NCI-H460 (cell line): ENCODE data around the gene BBX. TPM values are rescaled to one million over a fixed set of nuclear protein-coding genes. Genes with fewer than 3 reads are reported as not detected.
"Not testable (repeated sequence)": the region's sequence is repeated elsewhere in the genome, so short reads cannot be mapped to it uniquely, and the experiment has no call there.

Experiments
- DNase-seq: peaks from one replicate; pipeline ENCODE4 v3.0.0-alpha.2; 2016; ENCODE audit warnings: low read depth; ENCODE audit errors: extremely low read depth
- total RNA-seq: library from RNA; depleted of rRNA; stranded (reverse); fragments of >200 nt; shearing (Covaris generic); gene quantifications from 2 replicates; pipeline ENCODE4 v1.2.3, GENCODE V29; 2014

Gene BBX
- total RNA-seq, 1 experiment from 2014 or later, result 44.0 TPM

- DNase-seq, result no peak
Observed at GRCh38 chr3:107680698-107681097, 157.9 kb downstream of the BBX start.

GRCh38 chr3:107681396-107681795, 158.6 kb downstream of the BBX start:
- DNase-seq, result no peak

- no peak for DNase-seq
Observed at GRCh38 chr3:107682580-107682979, 159.8 kb downstream of the BBX start.

- no peak for DNase-seq
Observed at GRCh38 chr3:107683447-107683846, 160.7 kb downstream of the BBX start.

GRCh38 chr3:107684431-107684925, 161.7 kb downstream of the BBX start:
- no peak for DNase-seq

- no peak for DNase-seq
Observed at GRCh38 chr3:107685383-107685782, 162.6 kb downstream of the BBX start.

GRCh38 chr3:107687056-107687581, 164.4 kb downstream of the BBX start:
- DNase-seq, result no peak

- DNase-seq, result no peak
Observed at GRCh38 chr3:107689355-107689754, 166.6 kb downstream of the BBX start.

- peak; percentile 19 for DNase-seq
Observed at GRCh38 chr3:107690522-107691138, 167.9 kb downstream of the BBX start.

- not testable (repeated sequence) for DNase-seq
Observed at GRCh38 chr3:107691984-107692383, 169.2 kb downstream of the BBX start.

- not testable (repeated sequence) for DNase-seq
Observed at GRCh38 chr3:107697348-107697747, 174.6 kb downstream of the BBX start.

GRCh38 chr3:107697855-107698254, 175.1 kb downstream of the BBX start:
- DNase-seq, result not testable (repeated sequence)

GRCh38 chr3:107699682-107700081, 176.9 kb downstream of the BBX start:
- DNase-seq, result no peak

- DNase-seq, result no peak
Observed at GRCh38 chr3:107701299-107701698, 178.5 kb downstream of the BBX start.

GRCh38 chr3:107704477-107704876, 181.7 kb downstream of the BBX start:
- no peak for DNase-seq

- no peak for DNase-seq
Observed at GRCh38 chr3:107705046-107705445, 182.3 kb downstream of the BBX start.

- no peak for DNase-seq
Observed at GRCh38 chr3:107710851-107711250, 188.1 kb downstream of the BBX start.

GRCh38 chr3:107716734-107717133, 194.0 kb downstream of the BBX start:
- DNase-seq, result no peak

GRCh38 chr3:107718547-107718946, 195.8 kb downstream of the BBX start:
- DNase-seq, result no peak

- DNase-seq, result no peak
Observed at GRCh38 chr3:107727102-107727501, 204.3 kb downstream of the BBX start.

GRCh38 chr3:107729686-107730085, 206.9 kb downstream of the BBX start:
- DNase-seq, result no peak

GRCh38 chr3:107734317-107734716, 211.6 kb downstream of the BBX start:
- DNase-seq, result no peak

GRCh38 chr3:107737914-107738313, 215.2 kb downstream of the BBX start:
- DNase-seq, result no peak
